ENCODE data around the gene PRRC2C. TPM values are rescaled to one million over a fixed set of nuclear protein-coding genes. Genes with fewer than 3 reads are reported as not detected.
"Not testable (repeated sequence)": the region's sequence is repeated elsewhere in the genome, so short reads cannot be mapped to it uniquely, and the experiment has no call there.

The PRRC2C gene
- total RNA-seq, 1 donor from 2014 or later: 56.3 TPM

- no peak for DNase-seq
Observed at GRCh38 chr1:171588230-171588629, 102.9 kb downstream of the PRRC2C start.

GRCh38 chr1:171590022-171590421 lies 104.7 kb downstream of the PRRC2C start:
- DNase-seq: no peak

- DNase-seq: no peak
Observed at GRCh38 chr1:171595324-171595723, 110.0 kb downstream of the PRRC2C start.

GRCh38 chr1:171596119-171596518 lies 110.8 kb downstream of the PRRC2C start:
- DNase-seq: no peak

GRCh38 chr1:171596705-171597104 lies 111.4 kb downstream of the PRRC2C start:
- DNase-seq: no peak

GRCh38 chr1:171597203-171597602 lies 111.9 kb downstream of the PRRC2C start:
- DNase-seq: no peak

- DNase-seq: not testable (repeated sequence)
Observed at GRCh38 chr1:171600310-171600709, 115.0 kb downstream of the PRRC2C start.

- no peak for DNase-seq
Observed at GRCh38 chr1:171600862-171601261, 115.5 kb downstream of the PRRC2C start.

GRCh38 chr1:171603042-171603441 lies 117.7 kb downstream of the PRRC2C start:
- DNase-seq: not testable (repeated sequence)

- DNase-seq: no peak
Observed at GRCh38 chr1:171606402-171606941, 121.1 kb downstream of the PRRC2C start.

GRCh38 chr1:171610385-171610784 lies 125.1 kb downstream of the PRRC2C start:
- DNase-seq: no peak

GRCh38 chr1:171611306-171611705 lies 126.0 kb downstream of the PRRC2C start:
- DNase-seq: no peak

- no peak for DNase-seq
Observed at GRCh38 chr1:171613282-171613681, 128.0 kb downstream of the PRRC2C start.

- DNase-seq: not testable (repeated sequence)
Observed at GRCh38 chr1:171615122-171615906, 130.0 kb downstream of the PRRC2C start.

GRCh38 chr1:171616586-171616985 lies 131.3 kb downstream of the PRRC2C start:
- DNase-seq: no peak

GRCh38 chr1:171622152-171622462 lies 136.8 kb downstream of the PRRC2C start, which contains the start of gene MYOCOS:
Gene MYOCOS, plus strand, starts transcription at chr1:171622243. Its CDS starts 1,641 bp downstream, at chr1:171623884.
- DNase-seq: no peak

- DNase-seq: no peak
Observed at GRCh38 chr1:171623651-171624331, 138.5 kb downstream of the PRRC2C start.

GRCh38 chr1:171625225-171625624 lies 139.9 kb downstream of the PRRC2C start:
- DNase-seq: no peak

GRCh38 chr1:171627020-171627419 lies 141.7 kb downstream of the PRRC2C start:
- no peak for DNase-seq

- DNase-seq: no peak
Observed at GRCh38 chr1:171628225-171628624, 142.9 kb downstream of the PRRC2C start.

- DNase-seq: no peak
Observed at GRCh38 chr1:171635661-171636060, 150.3 kb downstream of the PRRC2C start.

- no peak for DNase-seq
Observed at GRCh38 chr1:171636141-171636540, 150.8 kb downstream of the PRRC2C start.

- DNase-seq: no peak
Observed at GRCh38 chr1:171637928-171638576, 152.7 kb downstream of the PRRC2C start.

Data from tongue (tissue), 2 donors.